Daoy (cell line): ENCODE measurements around the gene TMEFF1. TPM values are rescaled to one million over a fixed set of nuclear protein-coding genes. Genes with fewer than 3 reads are reported as not detected.

ENCODE experiments used
- DNase-seq: peaks from one replicate; pipeline ENCODE4 v3.0.0-alpha.2; 2015; ENCODE audit warnings: low read depth
- total RNA-seq: library from RNA; depleted of rRNA; stranded (reverse); fragments of >200 nt; shearing (Covaris generic); gene quantifications from 2 replicates; pipeline ENCODE4 v1.2.3, GENCODE V29; 2014; rRNA removed

TMEFF1 gene
- total RNA-seq, 1 experiment from 2014 or later, result 2.1 TPM

GRCh38 chr9:100600521-100601079 is 127.7 kb downstream of the TMEFF1 start:
- DNase-seq, result no peak

- DNase-seq, result peak; percentile 68
These were observed 128.3 kb downstream of the TMEFF1 start for GRCh38 chr9:100601216-100601615.

GRCh38 chr9:100602342-100602801 is 129.4 kb downstream of the TMEFF1 start:
- DNase-seq, result peak; percentile 52

- no peak for DNase-seq
These were observed 132.5 kb downstream of the TMEFF1 start for GRCh38 chr9:100605405-100605804.

GRCh38 chr9:100619194-100619593 is 146.2 kb downstream of the TMEFF1 start:
- no peak for DNase-seq

- peak; percentile 35 for DNase-seq
These were observed 146.7 kb downstream of the TMEFF1 start for GRCh38 chr9:100619665-100620064.

- no peak for DNase-seq
These were observed 151.0 kb downstream of the TMEFF1 start for GRCh38 chr9:100623969-100624368.

GRCh38 chr9:100626949-100627348 is 154.0 kb downstream of the TMEFF1 start:
- no peak for DNase-seq

Other genes with a start within 250 kb of the TMEFF1 start
- 64.2 and 65.3 TPM in 2 replicates for gene TEX10, start 120.2 kb upstream of the TMEFF1 start, total RNA-seq
- 150 and 171 TPM in 2 replicates for gene MSANTD3, start 46.0 kb upstream of the TMEFF1 start, total RNA-seq
- gene CAVIN4, start 104.9 kb downstream of the TMEFF1 start, total RNA-seq, result 2.2 and 3.5 TPM in 2 replicates